ENCODE results near the gene PDGFRA.

Gene PDGFRA

GRCh38 chr4:54228961-54229501 is at the start of gene PDGFRA:
TSS of gene PDGFRA (plus strand) at chr4:54229293. CDS start at chr4:54258769, 29,476 bp downstream.
- Mint-ChIP-seq H3K27me3 (peaks cover 92% of the 10 kb centered on the region), H3K9me3 (no peaks in the 10 kb centered on the region), H3K27ac (no peak within 1 kb of the TSS), H3K36me3 (ENCODE audit: low read depth) (no peaks in the 10 kb centered on the region), H3K4me1 (ENCODE audit: low read depth) (peaks cover 55% of the 10 kb centered on the region), H3K4me3 (peak within 1 kb of the TSS; percentile 66)
- no peak for DNase-seq

GRCh38 chr4:54184581-54184980 is 44.5 kb upstream of the PDGFRA start:
- no peaks in the 10 kb centered on the region for H3K9me3 Mint-ChIP-seq
- no peak overlapping the region for H3K4me3 Mint-ChIP-seq
- H3K27ac Mint-ChIP-seq, result no peak overlapping the region
- no peak for DNase-seq
- no peaks in the 10 kb centered on the region for H3K36me3 Mint-ChIP-seq (ENCODE audit: low read depth)
- peaks cover 10% of the 10 kb centered on the region for H3K27me3 Mint-ChIP-seq
- H3K4me1 Mint-ChIP-seq (ENCODE audit: low read depth), result no peaks in the 10 kb centered on the region

GRCh38 chr4:54185044-54185780 is 43.9 kb upstream of the PDGFRA start:
- Mint-ChIP-seq H3K4me1 (ENCODE audit: low read depth) (no peaks in the 10 kb centered on the region), H3K27ac (no peak overlapping the region), H3K9me3 (no peaks in the 10 kb centered on the region), H3K4me3 (no peak overlapping the region), H3K27me3 (peaks cover 10% of the 10 kb centered on the region), H3K36me3 (ENCODE audit: low read depth) (no peaks in the 10 kb centered on the region)
- DNase-seq, result no peak

GRCh38 chr4:54185866-54186265 is 43.2 kb upstream of the PDGFRA start:
- H3K36me3 Mint-ChIP-seq (ENCODE audit: low read depth), result no peaks in the 10 kb centered on the region
- DNase-seq, result no peak
- H3K27me3 Mint-ChIP-seq, result peaks cover 15% of the 10 kb centered on the region
- H3K27ac Mint-ChIP-seq, result no peak overlapping the region
- H3K4me1 Mint-ChIP-seq (ENCODE audit: low read depth), result no peaks in the 10 kb centered on the region
- H3K9me3 Mint-ChIP-seq, result no peaks in the 10 kb centered on the region
- no peak overlapping the region for H3K4me3 Mint-ChIP-seq

GRCh38 chr4:54186371-54186770 is 42.7 kb upstream of the PDGFRA start:
- DNase-seq, result no peak
- no peak overlapping the region for H3K27ac Mint-ChIP-seq
- no peaks in the 10 kb centered on the region for H3K9me3 Mint-ChIP-seq
- H3K36me3 Mint-ChIP-seq (ENCODE audit: low read depth), result no peaks in the 10 kb centered on the region
- H3K27me3 Mint-ChIP-seq, result peaks cover 15% of the 10 kb centered on the region
- H3K4me1 Mint-ChIP-seq (ENCODE audit: low read depth), result no peaks in the 10 kb centered on the region
- H3K4me3 Mint-ChIP-seq, result no peak overlapping the region

- Mint-ChIP-seq H3K4me1 (ENCODE audit: low read depth) (no peaks in the 10 kb centered on the region), H3K27me3 (peaks cover 15% of the 10 kb centered on the region), H3K9me3 (no peaks in the 10 kb centered on the region), H3K4me3 (no peak overlapping the region), H3K36me3 (ENCODE audit: low read depth) (no peaks in the 10 kb centered on the region), H3K27ac (no peak overlapping the region)
- DNase-seq, result no peak
Measured at GRCh38 chr4:54187148-54187547, 41.9 kb upstream of the PDGFRA start.

- no peaks in the 10 kb centered on the region for H3K36me3 Mint-ChIP-seq (ENCODE audit: low read depth)
- no peaks in the 10 kb centered on the region for H3K4me1 Mint-ChIP-seq (ENCODE audit: low read depth)
- H3K27ac Mint-ChIP-seq, result no peak overlapping the region
- no peak for DNase-seq
- no peak overlapping the region for H3K4me3 Mint-ChIP-seq
- H3K27me3 Mint-ChIP-seq, result peaks cover 15% of the 10 kb centered on the region
- no peaks in the 10 kb centered on the region for H3K9me3 Mint-ChIP-seq
Measured at GRCh38 chr4:54189140-54189539, 40.0 kb upstream of the PDGFRA start.

GRCh38 chr4:54192811-54193210 is 36.3 kb upstream of the PDGFRA start:
- no peak for DNase-seq
- H3K27ac Mint-ChIP-seq, result no peak overlapping the region
- H3K27me3 Mint-ChIP-seq, result peaks cover 11% of the 10 kb centered on the region
- no peaks in the 10 kb centered on the region for H3K9me3 Mint-ChIP-seq
- H3K36me3 Mint-ChIP-seq (ENCODE audit: low read depth), result no peaks in the 10 kb centered on the region
- no peak overlapping the region for H3K4me3 Mint-ChIP-seq
- no peaks in the 10 kb centered on the region for H3K4me1 Mint-ChIP-seq (ENCODE audit: low read depth)

GRCh38 chr4:54197926-54198325 is 31.2 kb upstream of the PDGFRA start:
- DNase-seq, result no peak
- Mint-ChIP-seq H3K4me3 (no peak overlapping the region), H3K27ac (no peak overlapping the region), H3K4me1 (ENCODE audit: low read depth) (no peaks in the 10 kb centered on the region), H3K27me3 (peaks cover 11% of the 10 kb centered on the region), H3K36me3 (ENCODE audit: low read depth) (no peaks in the 10 kb centered on the region), H3K9me3 (no peaks in the 10 kb centered on the region)

GRCh38 chr4:54199919-54200318 is 29.2 kb upstream of the PDGFRA start:
- Mint-ChIP-seq H3K27me3 (peaks cover 13% of the 10 kb centered on the region), H3K27ac (no peak overlapping the region)

GRCh38 chr4:54209617-54210016 is 19.5 kb upstream of the PDGFRA start:
- DNase-seq, result no peak
- H3K4me1 Mint-ChIP-seq (ENCODE audit: low read depth), result no peaks in the 10 kb centered on the region
- peaks cover 34% of the 10 kb centered on the region for H3K27me3 Mint-ChIP-seq
- no peaks in the 10 kb centered on the region for H3K36me3 Mint-ChIP-seq (ENCODE audit: low read depth)
- no peak overlapping the region for H3K4me3 Mint-ChIP-seq
- no peak overlapping the region for H3K27ac Mint-ChIP-seq
- no peaks in the 10 kb centered on the region for H3K9me3 Mint-ChIP-seq

More at GRCh38 chr4:54199919-54200318, 29.2 kb upstream of the PDGFRA start:
- DNase-seq, result no peak
- H3K4me3 Mint-ChIP-seq, result no peak overlapping the region
- H3K9me3 Mint-ChIP-seq, result no peaks in the 10 kb centered on the region
- no peaks in the 10 kb centered on the region for H3K4me1 Mint-ChIP-seq (ENCODE audit: low read depth)
- H3K36me3 Mint-ChIP-seq (ENCODE audit: low read depth), result no peaks in the 10 kb centered on the region

GRCh38 chr4:54213001-54213400 is 16.1 kb upstream of the PDGFRA start:
- no peak for DNase-seq
- Mint-ChIP-seq H3K4me3 (no peak overlapping the region), H3K27me3 (peaks cover 43% of the 10 kb centered on the region), H3K4me1 (ENCODE audit: low read depth) (peaks cover 6% of the 10 kb centered on the region), H3K9me3 (no peaks in the 10 kb centered on the region), H3K27ac (no peak overlapping the region), H3K36me3 (ENCODE audit: low read depth) (no peaks in the 10 kb centered on the region)

GRCh38 chr4:54213761-54214160 is 15.3 kb upstream of the PDGFRA start:
- no peak for DNase-seq

GRCh38 chr4:54215379-54216077 is 13.6 kb upstream of the PDGFRA start:
- no peaks in the 10 kb centered on the region for H3K36me3 Mint-ChIP-seq (ENCODE audit: low read depth)
- peaks cover 6% of the 10 kb centered on the region for H3K4me1 Mint-ChIP-seq (ENCODE audit: low read depth)
- H3K9me3 Mint-ChIP-seq, result no peaks in the 10 kb centered on the region
- no peak overlapping the region for H3K4me3 Mint-ChIP-seq
- no peak for DNase-seq
- H3K27me3 Mint-ChIP-seq, result peaks cover 53% of the 10 kb centered on the region
- no peak overlapping the region for H3K27ac Mint-ChIP-seq

More at GRCh38 chr4:54213761-54214160, 15.3 kb upstream of the PDGFRA start:
- Mint-ChIP-seq H3K4me1 (ENCODE audit: low read depth) (peaks cover 6% of the 10 kb centered on the region), H3K4me3 (no peak overlapping the region), H3K27ac (no peak overlapping the region), H3K27me3 (peaks cover 47% of the 10 kb centered on the region), H3K9me3 (no peaks in the 10 kb centered on the region), H3K36me3 (ENCODE audit: low read depth) (no peaks in the 10 kb centered on the region)

Measured in activated T-cell treated with anti-CD3 and anti-CD28 coated beads, Interleukin-2, amount 50 U/mL, for 24 hours (primary cell).